T-helper 22 cell (primary cell): Measurements from ENCODE around the gene SHH.

Experiments
- DNase-seq: peaks from one replicate; pipeline ENCODE4 v3.0.0-alpha.2; 2020; ENCODE audit warnings: low read depth

The SHH gene

DNA sequence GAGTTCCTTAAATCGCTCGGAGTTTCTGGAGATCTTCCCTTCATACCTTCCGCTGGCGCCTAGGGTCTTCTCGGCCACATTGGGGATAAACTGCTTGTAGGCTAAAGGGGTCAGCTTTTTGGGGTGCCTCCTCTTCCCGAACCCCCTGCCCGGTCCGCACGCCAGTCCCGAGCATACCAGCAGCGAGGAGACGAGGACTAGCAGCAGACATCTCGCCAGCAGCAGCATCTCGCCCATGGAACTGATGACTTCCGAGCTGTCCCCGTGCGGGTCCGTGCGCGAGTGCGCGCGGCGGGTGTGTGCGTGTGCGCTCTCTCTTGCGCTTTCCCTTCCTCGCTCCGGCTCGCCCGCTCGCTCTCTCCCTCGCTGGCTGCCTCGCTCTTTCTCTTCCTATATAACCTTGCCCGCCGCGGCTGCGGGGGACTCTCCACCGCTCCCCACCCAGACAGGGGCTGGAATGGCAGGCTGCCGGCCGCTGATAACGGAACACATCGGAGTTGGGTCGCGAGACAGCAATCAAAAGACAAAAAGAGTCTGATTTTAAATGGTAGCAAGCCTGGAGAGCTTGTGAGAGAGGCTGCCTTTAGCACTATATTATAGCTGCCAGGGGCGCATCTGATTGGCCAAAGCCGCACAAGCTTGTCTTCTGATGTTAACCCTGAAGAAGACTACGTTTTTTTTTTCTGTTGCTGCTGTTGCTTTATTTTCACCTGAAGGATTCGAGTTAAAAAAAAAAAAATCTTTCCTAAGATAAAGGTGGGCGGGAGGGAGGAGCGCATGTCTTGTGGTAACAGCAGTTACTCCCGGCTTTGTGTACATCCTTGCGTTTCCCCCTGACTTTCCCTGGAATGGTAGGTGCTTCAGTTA is at the start of gene SHH:
SHH (minus strand) TSS at position 569 of the 867 bp plus-strand sequence; CDS start at position 228, 341 bp downstream.
- DNase-seq: no peak

DNA sequence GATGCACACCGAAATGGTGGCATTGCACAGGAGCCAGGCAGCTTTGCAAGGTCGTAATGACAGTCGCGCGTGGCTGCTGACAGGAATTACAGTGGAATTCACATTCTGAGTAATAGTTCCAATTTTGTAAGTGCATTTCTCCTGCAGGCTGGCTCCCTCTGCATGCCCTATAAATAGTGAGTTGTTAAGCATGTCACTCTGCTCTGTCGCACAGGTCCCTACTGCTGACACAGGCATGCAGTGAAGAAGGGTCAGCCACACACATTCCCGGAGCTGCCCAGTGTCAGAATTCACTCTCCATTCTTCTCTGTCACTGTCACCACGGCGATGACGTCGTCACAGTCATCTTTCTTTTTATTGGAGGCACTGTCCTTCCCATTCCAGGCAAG is 49.2 kb upstream of the SHH start:
- DNase-seq: no peak

DNA sequence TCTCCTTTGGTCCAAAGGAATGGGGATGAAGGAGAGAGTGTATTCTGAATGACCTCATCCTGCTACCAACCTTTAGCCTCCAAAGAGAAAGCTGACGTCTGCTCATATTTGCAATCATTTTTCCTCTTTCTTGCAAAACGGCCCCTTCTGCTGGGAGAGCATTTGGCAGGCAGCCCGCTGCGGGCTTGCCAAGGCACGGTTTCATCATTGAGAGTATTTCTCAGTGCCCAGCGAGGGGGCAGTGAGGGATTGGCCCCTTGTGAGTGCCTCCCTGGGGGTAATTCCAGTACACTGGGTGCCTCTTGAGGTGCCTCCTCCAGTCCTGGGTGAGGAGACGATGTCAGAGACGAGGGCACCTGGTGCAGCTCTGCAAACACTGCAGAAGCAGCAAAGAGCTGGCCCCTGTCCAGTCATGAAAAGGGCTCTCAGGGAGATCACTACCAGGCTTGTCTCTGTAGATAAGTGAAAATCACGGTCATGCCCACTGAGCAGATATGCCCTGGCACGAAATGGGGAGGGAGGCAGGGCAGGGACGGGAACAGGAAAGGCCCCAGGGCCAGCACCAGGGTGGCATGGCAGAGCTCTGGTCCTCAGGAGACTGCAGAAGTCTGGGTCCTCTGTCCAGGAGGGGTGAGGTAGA is 48.7 kb upstream of the SHH start:
- DNase-seq: no peak

DNA sequence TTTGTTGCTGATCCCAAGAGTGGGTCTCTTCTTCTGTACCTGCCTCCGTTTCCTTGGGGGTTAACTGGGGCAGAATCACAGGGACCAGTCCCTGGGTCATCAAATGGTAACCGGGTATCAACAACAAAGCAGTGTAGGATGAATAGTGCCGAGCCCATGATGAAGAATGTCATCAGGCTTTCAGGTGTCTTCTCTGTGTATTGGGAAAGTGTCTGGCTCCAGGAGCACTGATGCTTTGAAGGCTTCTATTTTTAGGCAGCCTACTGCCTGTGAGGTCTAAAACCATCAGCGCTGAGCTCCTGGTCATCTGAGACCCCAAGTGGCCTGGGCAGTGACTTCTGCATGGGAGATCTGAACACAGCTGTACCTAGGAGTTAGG is 48.2 kb upstream of the SHH start:
- DNase-seq: no peak

DNA sequence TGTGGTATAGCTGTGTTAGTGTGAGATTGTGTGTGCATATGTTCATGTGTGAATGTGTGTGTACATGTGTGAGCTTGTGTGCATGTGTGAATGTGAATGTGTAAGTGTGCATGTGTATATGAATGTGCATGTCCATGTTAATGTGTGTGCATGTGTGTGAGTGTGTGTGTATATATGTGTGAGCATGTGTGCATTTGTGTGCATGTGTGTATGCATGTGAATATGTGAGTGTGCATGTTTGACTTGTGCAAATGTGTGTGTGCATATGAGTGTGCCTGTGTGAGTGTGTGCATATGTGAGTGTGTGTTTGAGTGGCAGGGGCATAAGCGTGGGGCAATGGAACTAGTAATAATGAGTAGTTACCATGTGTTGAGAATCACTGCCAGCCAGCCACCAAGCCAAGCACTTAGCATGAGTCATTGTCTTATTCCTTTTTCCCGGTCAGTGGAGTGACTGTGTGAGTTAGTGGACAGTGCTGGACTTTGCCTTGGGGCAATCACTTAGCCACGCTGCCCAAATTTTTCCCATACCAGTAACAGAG is 46.3 kb upstream of the SHH start:
- DNase-seq: no peak

DNA sequence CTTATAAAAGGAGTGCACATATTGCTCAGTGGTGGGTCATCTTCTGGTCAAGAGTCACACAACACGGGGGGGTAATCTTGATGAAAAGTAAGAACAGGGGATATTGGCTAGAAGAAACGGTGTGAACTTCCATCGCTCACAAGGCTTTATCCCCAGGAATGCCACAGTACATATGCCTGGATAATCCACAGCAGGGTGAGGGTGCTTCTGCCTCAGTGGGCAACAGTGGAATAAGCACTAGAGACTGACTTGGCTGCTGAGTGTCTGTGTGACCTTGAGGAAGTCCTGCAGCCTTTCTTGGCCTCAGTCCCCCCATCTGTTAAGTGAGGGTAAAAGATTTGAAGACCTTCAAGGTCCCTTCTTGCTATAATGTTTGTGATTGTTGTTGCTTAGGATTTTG is 44.9 kb upstream of the SHH start:
- no peak for DNase-seq

DNA sequence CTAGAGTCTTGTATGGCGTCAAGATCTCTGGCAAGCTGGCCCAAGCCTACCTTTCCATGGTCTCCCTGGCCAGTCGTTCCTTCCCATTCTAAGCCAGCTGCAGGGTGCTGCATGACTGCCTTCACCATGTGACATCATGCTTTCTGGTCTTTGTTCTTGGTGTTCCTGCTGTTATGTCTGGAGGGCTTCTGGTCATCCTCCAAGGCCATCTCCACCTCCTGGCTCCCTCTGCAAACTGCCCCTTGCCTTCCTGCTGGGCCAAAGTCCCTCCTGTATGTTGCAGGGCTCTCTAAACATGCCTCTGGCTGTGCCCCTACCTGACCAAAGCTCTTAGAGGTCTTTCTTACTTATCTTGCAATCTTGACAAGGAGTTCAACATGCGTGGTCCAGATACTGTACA is 44.4 kb upstream of the SHH start:
- no peak for DNase-seq

DNA sequence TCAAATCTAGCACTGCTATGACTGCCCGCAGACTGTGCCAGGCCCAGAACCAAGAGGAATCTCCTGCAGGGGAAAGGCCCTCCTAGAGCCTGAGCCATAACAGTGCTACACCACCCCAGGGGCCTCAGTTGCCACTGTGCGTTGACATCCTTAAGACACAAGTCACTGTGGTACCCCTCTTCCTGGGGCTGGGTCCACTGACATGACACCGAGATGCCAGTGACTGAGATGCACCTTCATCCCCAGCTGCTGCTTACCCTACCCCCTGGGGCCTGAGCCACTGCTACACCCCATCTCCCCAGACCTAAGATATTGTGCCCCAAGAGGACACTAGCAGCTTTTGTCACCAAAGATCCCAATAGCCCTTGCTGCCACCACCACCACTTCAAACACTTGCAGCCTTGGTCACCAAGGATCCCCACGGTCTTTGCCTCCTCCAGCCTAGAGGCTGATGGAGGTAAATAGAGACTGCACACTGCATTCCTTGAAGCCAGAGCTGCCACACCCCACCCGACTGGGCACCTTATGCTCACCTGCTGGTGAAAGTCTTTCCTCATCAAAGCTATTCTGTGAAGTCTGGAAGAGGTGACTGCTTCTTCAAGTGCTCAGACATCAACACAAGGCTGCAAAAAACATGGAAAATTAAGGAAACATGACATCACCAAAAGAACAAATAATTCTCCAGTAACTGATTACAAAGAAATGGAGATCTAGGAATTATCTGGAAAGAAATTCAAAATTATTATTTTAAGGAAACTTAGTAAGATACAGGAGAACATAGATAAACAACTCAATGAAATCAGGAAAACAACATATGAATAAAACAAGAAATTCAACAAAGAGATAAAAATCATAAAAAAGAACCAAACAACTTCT is 40.4 kb upstream of the SHH start:
- DNase-seq: no peak

DNA sequence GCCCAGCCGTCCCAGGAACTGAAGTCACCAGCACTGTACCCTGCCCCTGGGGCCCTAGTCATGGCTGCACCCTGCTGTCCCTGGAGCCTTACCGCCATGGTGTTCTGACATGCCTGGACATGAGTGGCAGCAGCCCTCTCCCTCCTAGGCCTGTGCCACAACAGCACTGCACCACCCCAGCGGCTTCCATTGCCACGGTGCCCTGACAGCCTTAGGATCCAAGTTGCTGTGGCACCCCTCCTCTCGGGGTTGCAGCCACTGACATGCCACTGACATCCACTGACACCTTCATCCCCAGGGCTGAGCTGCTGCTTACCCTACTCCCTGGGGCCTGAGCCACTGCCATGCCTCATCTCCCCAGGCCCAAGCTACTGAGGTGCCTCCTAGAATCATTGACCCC is 39.6 kb upstream of the SHH start:
- DNase-seq: no peak

DNA sequence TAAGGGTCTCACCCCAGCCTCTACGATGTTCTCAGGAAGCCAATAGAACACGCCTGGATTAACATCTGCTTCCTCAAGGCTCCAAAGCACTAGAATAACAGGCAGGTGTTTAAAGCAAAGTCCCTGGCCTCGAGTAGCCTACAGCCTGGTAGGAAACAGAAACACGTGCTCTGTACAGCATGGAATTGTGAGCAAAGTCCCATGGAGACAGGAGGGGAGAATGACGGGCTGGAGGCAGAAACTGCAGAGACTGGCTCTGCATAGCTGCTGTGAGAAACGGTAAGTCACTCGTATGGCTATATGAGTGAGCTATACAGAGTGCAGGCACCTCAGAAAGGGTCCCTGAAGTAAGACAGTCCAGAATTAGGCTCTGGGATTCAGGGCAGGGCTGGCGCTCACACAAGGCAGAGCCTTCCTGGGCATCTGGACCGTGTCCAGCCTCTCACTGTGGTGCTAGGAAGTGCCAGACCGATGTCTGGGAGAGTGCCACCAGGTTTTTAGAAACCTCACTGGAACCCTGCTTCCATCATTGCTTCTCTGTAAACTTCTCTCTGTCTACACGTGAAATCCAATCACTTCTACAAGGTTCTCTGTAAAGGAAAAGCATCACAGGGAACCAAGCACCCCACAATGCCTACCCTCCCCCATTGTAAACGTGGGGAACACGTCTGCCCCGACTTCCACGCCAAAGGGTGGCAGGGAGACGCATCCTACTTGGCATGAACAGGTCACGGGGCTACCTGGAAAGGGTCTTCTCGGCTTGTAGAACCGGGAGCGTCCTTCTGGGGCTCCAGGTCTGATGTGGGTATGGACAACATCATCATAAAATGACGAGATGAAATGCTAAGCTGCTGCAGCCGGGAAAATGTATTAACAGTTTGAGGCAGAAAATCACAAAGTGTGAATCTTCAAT is 38.8 kb upstream of the SHH start:
- no peak for DNase-seq

DNA sequence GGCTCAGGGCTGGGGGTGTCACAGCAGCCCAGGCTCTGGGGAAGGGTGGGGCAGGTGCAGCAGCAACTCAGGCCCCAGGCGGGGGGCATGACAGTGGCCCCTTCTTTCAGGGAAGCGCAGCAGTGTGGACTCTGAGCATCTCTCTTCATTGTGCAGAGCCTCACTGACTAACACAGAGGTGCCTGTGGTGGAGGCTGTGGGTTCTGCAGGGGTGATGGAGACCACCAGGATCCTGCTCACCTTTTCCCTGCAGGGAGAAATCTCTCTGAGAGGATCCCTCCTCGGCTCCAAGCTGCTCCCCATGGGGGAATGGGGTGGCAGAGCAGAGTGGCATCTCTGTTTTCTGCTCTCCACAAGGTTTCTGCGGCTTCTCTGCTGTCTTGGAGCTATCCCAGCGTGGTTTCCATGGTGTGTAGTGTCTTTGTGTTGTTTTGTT is 37.8 kb upstream of the SHH start:
- no peak for DNase-seq

DNA sequence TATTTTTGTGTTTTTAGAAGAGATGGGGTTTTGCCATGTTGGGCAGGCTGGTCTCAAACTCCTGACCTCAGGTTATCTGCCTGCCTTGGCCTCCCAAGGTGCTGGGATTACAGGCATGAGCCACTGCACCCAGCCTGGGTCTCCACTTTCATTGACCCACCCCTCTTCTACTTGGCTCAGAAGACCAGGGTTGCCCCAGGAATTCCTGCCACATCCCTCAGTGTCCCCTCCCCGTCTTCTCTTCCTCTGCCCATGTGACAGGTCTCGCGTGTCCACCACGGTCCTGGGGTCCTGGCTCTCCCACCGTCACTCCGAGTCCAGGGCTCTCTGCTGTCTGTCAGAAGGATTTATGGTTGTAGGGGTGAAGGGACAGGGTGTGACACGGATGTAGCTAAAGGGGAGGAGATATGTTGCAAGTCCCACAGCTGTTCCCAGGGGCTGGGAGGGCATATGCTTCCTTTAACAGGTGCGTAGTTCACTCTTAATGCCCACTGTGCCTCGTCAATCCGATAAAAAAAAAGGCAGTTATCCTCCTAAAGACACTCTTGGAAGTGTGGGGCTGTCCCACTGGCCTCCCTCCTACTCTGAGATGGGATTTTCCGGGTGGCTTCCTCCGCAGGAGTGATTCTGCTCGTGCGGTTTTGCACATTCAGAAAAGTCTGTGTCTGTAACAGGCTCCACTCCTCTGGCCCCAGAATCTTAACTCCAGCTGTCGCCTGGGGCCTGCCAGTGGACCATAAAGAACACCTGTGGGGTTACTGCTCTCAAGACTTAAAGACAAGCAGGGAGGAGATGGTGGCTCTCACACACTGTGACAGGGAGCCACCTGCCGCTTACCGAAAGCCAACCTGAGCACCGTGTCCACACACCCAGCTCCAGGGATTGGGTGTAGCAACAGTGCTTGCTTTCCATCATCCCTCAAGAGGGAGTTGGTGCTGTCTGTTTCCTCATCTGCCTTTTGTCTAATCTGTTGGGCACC is 36.7 kb upstream of the SHH start:
- DNase-seq: no peak

DNA sequence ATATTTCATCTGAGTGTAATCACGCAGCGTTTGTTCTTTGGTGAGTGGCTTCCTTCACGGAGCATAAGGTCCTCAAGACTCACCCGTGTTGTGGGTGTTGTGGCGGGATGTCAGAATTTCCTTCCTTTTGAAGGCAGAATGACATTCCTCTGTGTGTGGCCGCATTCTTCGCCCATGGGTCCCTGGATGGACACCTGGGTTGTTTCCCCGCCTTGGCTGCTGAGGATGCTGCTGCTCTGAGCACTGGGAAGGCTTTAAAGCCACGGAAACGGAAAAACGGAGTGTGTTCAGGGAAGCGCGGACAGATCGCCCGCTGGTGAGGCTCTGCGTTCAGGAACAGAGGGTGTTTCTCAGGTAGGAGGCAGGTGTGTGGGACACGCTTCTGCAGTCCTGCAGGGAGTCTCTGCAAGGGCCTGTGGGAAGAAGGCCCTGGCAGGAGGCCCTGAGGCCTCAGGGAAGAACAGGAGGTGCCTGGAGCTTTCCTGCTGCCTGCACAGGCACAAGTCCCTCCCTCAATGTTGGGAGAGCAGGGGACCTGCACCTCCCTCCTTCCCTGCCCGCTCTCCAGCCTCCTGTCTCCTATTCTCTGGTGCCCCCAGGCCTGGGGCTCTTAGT is 35.7 kb upstream of the SHH start:
- no peak for DNase-seq

DNA sequence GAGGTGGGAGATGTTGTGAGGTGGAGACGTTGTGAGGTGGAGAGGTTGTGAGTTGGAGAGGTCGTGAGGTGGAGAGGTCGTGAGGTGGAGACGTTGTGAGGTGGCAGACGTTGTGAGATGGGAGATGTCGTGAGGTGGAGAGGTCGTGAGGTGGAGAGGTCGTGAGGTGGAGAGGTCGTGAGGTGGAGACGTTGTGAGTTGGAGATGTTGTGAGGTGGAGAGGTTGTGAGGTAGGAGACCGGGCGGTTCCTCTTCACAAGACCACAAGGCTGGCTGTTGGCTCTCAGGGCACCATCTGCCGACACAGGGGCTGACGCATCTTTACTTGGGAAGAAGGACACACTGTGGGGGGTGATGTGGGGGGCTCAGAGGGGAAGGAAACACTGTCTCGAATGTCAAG is 34.7 kb upstream of the SHH start:
- DNase-seq: no peak

DNA sequence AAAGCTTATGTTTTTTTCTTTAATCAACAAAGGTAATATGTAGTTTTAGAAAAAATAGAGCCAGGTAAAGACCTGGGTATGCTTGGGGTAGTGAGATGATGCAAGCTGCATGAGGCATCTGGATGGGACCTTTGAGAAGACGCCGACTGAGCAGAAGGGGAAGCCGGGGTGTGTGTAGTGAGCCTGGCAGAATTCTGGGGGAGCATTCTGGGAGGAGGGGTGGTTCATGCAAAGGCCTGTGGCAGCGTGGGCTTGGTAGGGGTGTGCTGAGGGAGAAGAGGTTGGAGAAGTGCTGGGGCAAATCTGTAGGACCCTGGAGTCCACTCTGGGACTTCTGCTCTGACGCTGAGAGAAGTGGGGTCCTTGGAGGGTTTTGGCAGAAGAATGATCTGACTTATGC is 33.9 kb upstream of the SHH start:
- DNase-seq: no peak

DNA sequence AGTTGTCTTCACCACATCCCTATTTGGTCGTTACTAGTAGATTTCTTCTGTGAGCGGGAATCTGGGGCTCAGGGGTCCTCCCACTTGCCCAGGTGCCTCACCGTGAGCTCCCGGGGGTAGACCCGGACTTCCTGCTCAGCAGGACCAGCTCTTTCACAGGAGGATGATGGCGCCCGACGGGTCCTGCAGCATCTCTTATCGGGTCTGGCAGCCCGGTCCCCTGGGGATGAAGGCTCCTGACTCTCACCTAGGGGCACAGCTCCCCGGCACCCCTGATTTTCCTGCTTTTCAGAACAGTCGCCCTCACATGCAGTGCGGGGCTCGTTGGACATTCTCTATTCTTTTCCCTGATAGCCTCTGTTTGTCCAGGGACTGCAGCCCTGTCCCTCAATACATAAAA is 33.0 kb upstream of the SHH start:
- DNase-seq: no peak

DNA sequence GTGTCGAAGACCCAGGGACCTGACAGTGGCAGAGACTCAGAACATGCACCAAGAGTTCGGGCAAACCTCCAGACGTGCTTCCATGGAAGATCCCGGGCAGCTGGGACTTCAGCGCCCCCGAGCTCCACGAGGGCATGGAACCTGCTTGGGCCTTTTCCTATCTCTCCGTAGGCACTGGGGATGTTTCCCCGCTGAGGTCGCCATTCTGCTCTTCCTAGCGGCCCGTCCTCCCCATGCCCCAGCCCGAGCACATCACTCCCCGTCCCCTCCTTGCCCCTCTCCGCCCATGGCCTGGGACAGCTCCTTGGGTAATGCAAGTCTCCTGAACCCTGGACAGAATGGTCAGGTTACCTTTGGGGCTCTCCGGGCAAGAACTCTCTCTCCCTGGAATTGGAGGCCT is 32.3 kb upstream of the SHH start:
- DNase-seq: no peak

DNA sequence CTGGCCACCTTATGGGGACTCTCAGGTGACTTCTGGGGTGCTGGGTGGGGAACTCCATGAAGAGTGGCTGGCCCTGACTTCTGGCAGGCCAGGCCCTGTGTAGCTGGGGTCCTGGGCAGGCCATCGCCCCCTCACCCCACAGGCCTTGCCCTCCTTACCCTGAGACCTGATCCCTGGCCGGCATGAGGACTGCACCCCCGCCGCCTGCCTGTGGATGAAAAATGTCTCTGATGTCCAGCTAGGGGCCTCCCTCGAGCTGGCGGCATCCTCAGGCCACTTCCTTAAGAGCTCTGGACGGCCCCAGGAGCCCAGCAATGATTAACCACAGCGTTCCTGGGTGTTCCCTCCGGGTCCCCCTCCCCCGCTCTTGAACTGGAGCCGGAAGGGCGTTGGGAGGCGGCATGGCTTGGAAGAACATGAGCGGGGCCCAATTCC is 31.8 kb upstream of the SHH start:
- no peak for DNase-seq

DNA sequence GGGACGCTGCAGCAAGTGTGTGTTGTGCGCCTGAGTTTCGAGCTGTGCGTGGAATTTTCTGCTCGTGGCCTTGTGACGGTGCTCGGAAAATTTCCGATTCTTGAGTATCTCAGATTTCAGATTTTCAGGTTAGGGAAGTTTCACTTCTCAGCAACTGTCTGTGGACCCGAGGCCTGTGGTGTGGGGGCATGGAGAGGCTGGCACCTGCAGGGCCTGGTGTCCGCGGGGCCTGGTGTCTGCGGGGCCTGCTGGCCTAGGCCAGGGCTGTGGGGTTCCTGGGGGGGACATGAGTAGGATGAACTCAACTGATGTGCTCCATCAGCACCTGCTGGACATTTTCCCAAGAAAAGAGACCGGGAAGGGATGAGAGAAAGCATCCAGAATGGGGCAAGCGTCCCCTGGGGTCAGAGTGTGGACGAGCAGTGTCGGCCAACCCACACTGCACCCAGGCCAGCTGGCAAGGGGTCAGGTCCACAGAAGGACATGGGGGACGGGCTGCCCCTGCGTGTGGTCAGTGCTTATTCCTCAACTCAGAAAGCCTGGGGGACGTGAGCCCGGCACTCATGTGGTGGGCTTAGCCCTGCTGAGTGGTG is 31.3 kb upstream of the SHH start:
- DNase-seq: no peak
